Right forelimb (tissue), 1 donor: ENCODE measurements around the gene TBC1D5.
A peak's percentile ranks its signal among the peaks of the same experiment; 100 is the strongest.
"Not testable (repeated sequence)": the region's sequence is repeated elsewhere in the genome, so short reads cannot be mapped to it uniquely, and the experiment has no call there.

Source experiments
- DNase-seq: peaks from one replicate; pipeline ENCODE4 v3.0.0-alpha.2; 2018

TBC1D5 gene

GRCh38 chr3:17742102-17742879, at the start of gene TBC1D5:
Gene TBC1D5, minus strand, starts transcription at chr3:17742631. Its CDS starts 234,061 bp downstream, at chr3:17508570.
- peak; percentile 95 for DNase-seq

GRCh38 chr3:17783426-17783825, 41.0 kb upstream of the TBC1D5 start:
- no peak for DNase-seq

GRCh38 chr3:17782751-17783150, 40.3 kb upstream of the TBC1D5 start:
- DNase-seq: no peak

GRCh38 chr3:17780369-17780768, 37.9 kb upstream of the TBC1D5 start:
- DNase-seq: not testable (repeated sequence)

- not testable (repeated sequence) for DNase-seq
Measured at GRCh38 chr3:17779304-17780250, 37.1 kb upstream of the TBC1D5 start.

- not testable (repeated sequence) for DNase-seq
Measured at GRCh38 chr3:17777326-17777725, 34.9 kb upstream of the TBC1D5 start.

- DNase-seq: no peak
Measured at GRCh38 chr3:17775073-17775472, 32.6 kb upstream of the TBC1D5 start.

GRCh38 chr3:17774180-17774910, 31.9 kb upstream of the TBC1D5 start:
- not testable (repeated sequence) for DNase-seq

- DNase-seq: no peak
Measured at GRCh38 chr3:17772556-17772955, 30.1 kb upstream of the TBC1D5 start.

GRCh38 chr3:17771177-17772017, 29.0 kb upstream of the TBC1D5 start:
- no peak for DNase-seq

- no peak for DNase-seq
Measured at GRCh38 chr3:17770682-17771081, 28.3 kb upstream of the TBC1D5 start.

- DNase-seq: no peak
Measured at GRCh38 chr3:17765819-17766472, 23.5 kb upstream of the TBC1D5 start.

GRCh38 chr3:17761563-17761962, 19.1 kb upstream of the TBC1D5 start:
- no peak for DNase-seq

- DNase-seq: no peak
Measured at GRCh38 chr3:17759901-17760300, 17.5 kb upstream of the TBC1D5 start.

GRCh38 chr3:17755836-17756235, 13.4 kb upstream of the TBC1D5 start:
- DNase-seq: no peak

GRCh38 chr3:17753632-17753992, 11.2 kb upstream of the TBC1D5 start:
- no peak for DNase-seq

- no peak for DNase-seq
Measured at GRCh38 chr3:17752876-17753631, 10.6 kb upstream of the TBC1D5 start.

GRCh38 chr3:17752436-17752835, 10.0 kb upstream of the TBC1D5 start:
- no peak for DNase-seq

- no peak for DNase-seq
Measured at GRCh38 chr3:17749705-17750293, 7.4 kb upstream of the TBC1D5 start.

GRCh38 chr3:17749281-17749680, 6.8 kb upstream of the TBC1D5 start:
- DNase-seq: no peak

GRCh38 chr3:17747890-17748247, 5.4 kb upstream of the TBC1D5 start:
- no peak for DNase-seq
